Brain pericyte (primary cell): ENCODE results near the gene CRACR2A.

Experiments used
- DNase-seq: peaks from one replicate; pipeline ENCODE4 v3.0.0-alpha.2; 2012; ENCODE audit warnings: low read depth, low spot score

Gene CRACR2A

DNA sequence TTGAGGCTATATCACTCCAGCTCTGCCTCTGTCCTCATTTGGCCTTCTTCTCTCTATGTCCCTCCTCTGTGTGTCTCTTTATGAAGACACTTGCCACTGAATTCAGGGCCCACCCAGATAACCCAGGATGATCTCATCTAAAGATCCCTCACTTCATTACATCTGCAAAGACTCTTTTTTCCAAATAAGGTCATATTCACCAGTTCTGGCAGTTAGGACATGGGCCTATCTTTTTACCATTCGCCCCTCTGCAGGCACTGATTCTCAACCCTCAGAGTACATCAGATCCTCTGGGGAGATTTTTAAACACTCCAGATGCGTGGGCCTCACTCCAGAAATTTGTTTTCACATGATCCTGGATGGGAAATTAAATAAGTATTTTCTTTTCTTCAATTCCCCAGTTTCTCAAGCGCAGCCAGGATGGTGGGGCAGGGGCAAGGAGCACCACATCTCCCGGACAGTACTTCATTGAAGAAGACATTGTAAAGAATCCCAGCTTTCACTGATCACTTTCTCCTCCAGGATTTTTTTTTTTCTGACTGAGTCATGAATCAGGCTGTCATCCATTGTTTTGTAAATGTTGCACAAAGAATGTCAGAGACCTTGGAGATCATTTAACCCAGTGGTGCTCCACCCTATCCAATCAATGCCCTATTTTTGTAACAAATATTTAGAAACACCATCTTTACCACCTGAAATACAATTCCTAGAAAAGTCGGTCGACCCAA, 27.4 kb downstream of the CRACR2A start:
- DNase-seq: no peak

- DNase-seq: no peak
Measured at GRCh38 chr12:3723916-3724805, 28.7 kb downstream of the CRACR2A start.

GRCh38 chr12:3722368-3722767, 30.5 kb downstream of the CRACR2A start:
- DNase-seq: no peak

- no peak for DNase-seq
Measured at GRCh38 chr12:3720772-3721171, 32.1 kb downstream of the CRACR2A start.

DNA sequence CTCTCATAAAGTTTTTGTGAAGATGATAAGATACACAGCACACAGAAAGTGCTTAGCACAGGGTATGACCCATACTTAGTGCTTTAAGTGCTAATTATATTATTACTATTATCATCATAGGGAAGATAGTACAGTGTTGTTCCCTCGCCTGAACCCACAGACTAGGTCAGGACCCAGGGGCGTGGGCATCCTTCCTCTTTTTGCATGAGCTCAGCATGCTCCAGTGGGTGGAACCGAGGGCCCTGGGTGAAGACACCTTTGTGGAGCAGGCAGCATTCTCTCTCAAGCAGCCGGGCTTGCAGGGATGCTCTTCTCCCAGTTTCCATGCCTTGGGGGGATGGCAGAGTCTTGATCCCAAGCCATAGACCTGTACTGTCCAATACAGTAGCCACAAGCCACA, 34.8 kb downstream of the CRACR2A start:
- DNase-seq: no peak

DNA sequence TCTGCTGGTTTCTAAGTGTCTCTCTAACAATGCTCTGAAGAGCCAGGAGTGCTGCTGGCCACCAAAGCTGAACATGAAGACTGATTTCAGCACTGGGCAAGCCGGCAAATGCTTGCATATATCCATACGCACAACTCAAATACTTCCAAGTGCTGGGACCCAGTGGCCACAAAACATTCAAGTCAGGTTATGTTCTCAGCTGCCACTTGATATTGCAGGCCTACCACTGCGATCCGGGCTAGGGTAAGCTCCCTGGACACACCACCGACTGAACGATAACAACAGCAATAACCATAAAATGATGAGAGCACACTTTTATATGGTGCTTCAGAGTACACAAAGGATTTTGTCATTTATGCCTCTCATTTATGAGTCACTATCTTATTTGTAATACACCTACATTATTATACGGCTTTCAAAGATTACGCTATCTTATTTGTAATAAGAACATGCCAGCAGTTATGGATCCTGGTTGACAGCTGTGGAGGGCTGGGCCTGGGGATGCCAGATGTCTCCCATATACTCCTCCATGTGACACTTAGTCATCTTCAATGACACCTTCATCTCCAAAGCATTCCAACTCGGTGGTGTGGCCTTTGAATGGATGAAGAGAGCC, 35.5 kb downstream of the CRACR2A start:
- DNase-seq: no peak

DNA sequence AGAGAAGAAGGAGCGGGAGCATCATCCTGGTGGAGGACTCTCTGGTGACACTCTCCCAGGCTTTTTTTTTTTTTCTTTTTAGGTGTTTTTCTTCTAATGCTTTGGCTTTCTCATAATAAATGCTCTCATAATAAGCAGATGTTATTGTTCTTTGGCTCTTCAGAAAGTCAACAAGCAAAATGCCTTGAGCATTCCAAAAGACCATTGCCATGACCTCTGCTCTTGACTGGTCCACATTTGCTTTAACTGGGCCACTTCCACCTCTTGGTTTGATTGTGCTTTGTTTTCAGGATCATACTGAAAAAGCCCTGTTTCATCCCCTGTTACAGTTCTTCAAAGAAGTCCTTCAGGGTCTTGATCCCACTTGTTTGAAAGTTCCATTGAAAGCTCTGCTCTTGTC, 36.9 kb downstream of the CRACR2A start:
- DNase-seq: no peak

DNA sequence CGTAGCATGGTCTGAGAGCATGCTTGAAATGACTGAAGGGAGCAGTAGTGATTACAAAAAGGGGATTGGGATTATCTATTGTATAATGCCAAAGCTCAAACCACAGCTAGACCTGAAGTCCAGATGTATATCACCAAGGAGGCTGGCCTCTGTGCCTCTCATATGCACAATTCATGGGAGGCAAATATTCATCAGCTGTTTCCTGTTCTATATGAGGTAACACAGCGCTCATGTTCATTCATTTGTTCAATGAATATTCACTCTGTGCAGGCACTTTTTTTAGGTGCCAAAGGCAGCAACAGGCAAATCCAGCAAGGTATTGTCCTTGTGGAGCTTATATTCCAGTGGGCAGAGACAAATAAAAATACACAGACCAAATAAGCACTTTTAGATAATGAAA, 39.0 kb downstream of the CRACR2A start:
- DNase-seq: no peak

GRCh38 chr12:3713483-3713882, 39.4 kb downstream of the CRACR2A start:
- no peak for DNase-seq

- no peak for DNase-seq
Measured at GRCh38 chr12:3712209-3712992, 40.5 kb downstream of the CRACR2A start.

GRCh38 chr12:3705354-3705675, 47.6 kb downstream of the CRACR2A start:
- no peak for DNase-seq

- DNase-seq: no peak
Measured at GRCh38 chr12:3704512-3705353, 48.2 kb downstream of the CRACR2A start.

DNA sequence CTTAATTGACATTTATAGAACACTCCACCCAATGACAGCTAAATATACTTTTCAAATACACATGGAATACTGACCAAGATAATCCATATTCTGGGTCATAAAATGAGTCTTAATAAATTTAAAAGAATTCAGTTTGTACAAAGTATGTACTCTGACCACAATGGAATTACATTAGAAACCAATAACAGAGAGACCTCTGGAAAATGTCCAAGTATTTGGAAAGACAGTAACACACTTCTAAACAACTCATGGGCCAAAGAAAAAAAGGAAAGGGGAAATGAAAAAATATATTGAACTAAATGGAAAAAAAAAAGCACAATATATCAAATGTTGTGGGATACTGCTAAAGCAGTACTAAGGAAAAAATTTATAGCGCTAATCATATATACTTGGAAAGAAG, 52.0 kb downstream of the CRACR2A start:
- DNase-seq: no peak

- peak; percentile 51 for DNase-seq
Measured at GRCh38 chr12:3698218-3698974, 54.5 kb downstream of the CRACR2A start.

DNA sequence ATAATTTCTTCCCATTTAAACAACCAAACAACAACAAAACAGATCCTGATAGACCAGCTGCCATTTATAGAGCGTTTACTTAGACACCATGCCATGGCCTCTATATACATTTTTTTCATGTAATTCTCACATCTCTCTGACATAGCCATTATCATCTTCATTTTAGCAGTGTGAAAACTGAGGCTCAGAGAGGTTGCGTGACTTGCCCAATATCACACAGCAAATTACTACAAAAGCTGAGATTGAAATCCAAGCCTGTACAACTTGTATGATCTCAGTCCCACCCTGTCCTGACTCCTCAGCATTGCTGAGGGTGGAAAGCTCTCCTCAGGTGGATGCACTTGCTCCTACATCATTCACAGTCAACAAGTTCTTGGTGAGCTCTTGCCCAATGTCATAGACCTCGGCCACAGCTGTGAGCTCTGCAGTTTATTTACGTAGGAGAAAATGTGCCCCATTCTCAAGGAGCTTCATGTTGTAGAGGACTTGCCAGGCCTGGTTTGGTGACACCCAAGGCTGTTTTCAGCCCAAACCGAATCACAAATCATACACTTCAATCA, 55.5 kb downstream of the CRACR2A start:
- no peak for DNase-seq

DNA sequence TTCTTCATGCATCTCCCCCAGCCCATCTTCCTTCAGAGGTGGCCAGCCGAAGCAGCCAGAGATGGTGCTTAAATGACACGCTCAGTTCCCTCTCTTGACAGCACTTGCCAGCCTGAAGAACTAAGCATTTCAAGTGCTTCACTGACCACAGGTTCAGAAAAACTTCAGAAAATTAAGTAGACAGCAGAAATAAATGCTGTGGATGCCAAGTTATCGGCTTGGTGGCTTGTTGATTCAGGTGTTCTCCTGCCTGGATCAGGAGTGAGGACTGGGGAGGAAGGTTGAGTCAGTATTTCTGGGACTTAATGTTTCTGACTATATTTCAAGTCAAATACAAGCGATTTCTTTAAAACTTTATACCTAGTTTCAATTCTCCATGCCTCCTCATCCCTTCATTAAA, 58.2 kb downstream of the CRACR2A start:
- no peak for DNase-seq

- no peak for DNase-seq
Measured at GRCh38 chr12:3692616-3693365, 60.1 kb downstream of the CRACR2A start.

DNA sequence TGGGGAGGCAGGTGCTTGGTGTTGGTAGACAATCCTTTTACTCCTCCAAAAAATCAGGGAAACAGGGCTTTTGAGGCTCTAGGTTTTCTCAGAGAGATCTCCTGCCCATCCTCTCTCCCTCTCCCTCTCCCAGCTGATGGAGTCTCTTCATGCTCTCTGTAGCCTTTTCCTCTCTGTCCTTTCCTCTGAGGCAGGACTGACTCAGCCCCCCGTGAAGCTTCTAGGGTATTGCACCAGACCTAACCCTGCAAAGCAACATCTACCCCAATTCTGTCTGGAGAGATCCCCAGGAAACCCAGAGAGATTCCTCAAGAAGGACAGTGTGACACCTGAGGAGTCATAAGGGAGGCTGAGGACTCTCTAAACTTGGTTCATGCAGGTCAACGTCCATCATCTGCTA, 66.4 kb downstream of the CRACR2A start:
- DNase-seq: no peak

- DNase-seq: no peak
Measured at GRCh38 chr12:3685830-3686229, 67.1 kb downstream of the CRACR2A start.
